BJ (cell line): ENCODE data around the gene GIMAP5. TPM values are rescaled to one million over a fixed set of nuclear protein-coding genes. Genes with fewer than 3 reads are reported as not detected.

Experiments used
- CTCF ChIA-PET: fragments of 350-600 bp; formaldehyde crosslinking; extraction: SDS; loops from one replicate; lab custom pipeline; 2021; ENCODE audit warnings: antibody characterized with exemption, inconsistent platforms; lab: Yijun Ruan, JAX
- POLR2A ChIA-PET: fragments of 300-600 bp; sonication (Branson Sonifier 250); formaldehyde crosslinking; extraction: SDS; loops from one replicate; lab custom pipeline; 2021; ENCODE audit warnings: antibody characterized with exemption; lab: Charles Lee
- DNase-seq: peaks from one replicate; pipeline ENCODE4 v3.0.0-alpha.2; 2011; ENCODE audit warnings: low read depth
- H3K27me3 ChIP-seq: 2 replicates; pipeline ENCODE4 v1.6.0; 2011; ENCODE audit warnings: low read length; ENCODE audit not compliant: control insufficient read depth, insufficient read depth
- H3K36me3 ChIP-seq: 2 replicates; pipeline ENCODE4 v1.5.1; 2011; ENCODE audit warnings: low read length; ENCODE audit not compliant: control insufficient read depth, insufficient read depth
- H3K4me3 ChIP-seq: 2 replicates; pipeline ENCODE4 v1.5.1; 2011; ENCODE audit warnings: low read depth, mild to moderate bottlenecking, control low read depth, low read length
- CTCF ChIP-seq: IDR thresholded peaks from 2 replicates; pipeline ENCODE4 v1.5.1; 2011; ENCODE audit warnings: low read depth, mild to moderate bottlenecking, control low read depth, inconsistent platforms, low read length, moderate library complexity; ENCODE audit not compliant: insufficient read depth
- polyA plus RNA-seq: library from polyadenylated mRNA; depleted of rRNA; stranded (reverse); fragments of >200 nt; gene quantifications from 2 replicates; pipeline ENCODE4 v1.2.3, GENCODE V29; 2011

GIMAP5 gene
- polyA plus RNA-seq, 1 experiment: not detected

- CTCF ChIA-PET: no interaction called here
- H3K4me3 ChIP-seq: no peak overlapping the region
- no peak for DNase-seq
- H3K36me3 ChIP-seq: no peaks in the 10 kb centered on the region
- H3K27me3 ChIP-seq: no peaks in the 10 kb centered on the region
- TF ChIP-seq CTCF: no peak
- POLR2A ChIA-PET: no interaction called here
Measured at GRCh38 chr7:150715738-150716137, 21.5 kb upstream of the GIMAP5 start.

- ChIA-PET CTCF (no interaction called here), POLR2A (no interaction called here)
- no peak within 1 kb of the TSS for H3K4me3 ChIP-seq
- TF ChIP-seq CTCF: no peak
- no peak for DNase-seq
- H3K27me3 ChIP-seq: no peaks in the 10 kb centered on the region
- H3K36me3 ChIP-seq: no peaks in the 10 kb centered on the region
Measured at GRCh38 chr7:150716368-150716767, 20.9 kb upstream of the GIMAP5 start, which contains the start of gene GIMAP1. TSS of gene GIMAP1 (plus strand) at chr7:150716613. CDS start at chr7:150719048, 2,435 bp downstream.

GRCh38 chr7:150716939-150717338 is 20.3 kb upstream of the GIMAP5 start:
- H3K36me3 ChIP-seq: no peaks in the 10 kb centered on the region
- no peaks in the 10 kb centered on the region for H3K27me3 ChIP-seq
- CTCF ChIA-PET: no interaction called here
- no peak overlapping the region for H3K4me3 ChIP-seq
- POLR2A ChIA-PET: no interaction called here
- no peak for DNase-seq
- no peak for TF ChIP-seq CTCF

- TF ChIP-seq CTCF: no peak
- POLR2A ChIA-PET: no interaction called here
- DNase-seq: no peak
- H3K36me3 ChIP-seq: no peaks in the 10 kb centered on the region
- H3K4me3 ChIP-seq: no peak overlapping the region
- H3K27me3 ChIP-seq: no peaks in the 10 kb centered on the region
- CTCF ChIA-PET: no interaction called here
Measured at GRCh38 chr7:150717814-150718420, 19.3 kb upstream of the GIMAP5 start.

- no peaks in the 10 kb centered on the region for H3K27me3 ChIP-seq
- POLR2A ChIA-PET: no interaction called here
- CTCF ChIA-PET: no interaction called here
- no peak for DNase-seq
- no peak for TF ChIP-seq CTCF
- H3K36me3 ChIP-seq: no peaks in the 10 kb centered on the region
- no peak overlapping the region for H3K4me3 ChIP-seq
Measured at GRCh38 chr7:150719436-150719835, 17.8 kb upstream of the GIMAP5 start.
